Spleen (tissue), 11 donors: ENCODE data around the gene LPP. TPM values are rescaled to one million over a fixed set of nuclear protein-coding genes. Genes with fewer than 3 reads are reported as not detected.
A peak's percentile ranks its signal among the peaks of the same experiment; 100 is the strongest.

Experiments
- DNase-seq: peaks from one replicate; pipeline ENCODE4 v3.0.0-alpha.2; 2020
- H3K27ac ChIP-seq, 8 donors: fragments of 200-600 bp; sonication (generic) in 7 of 8; 1 replicate in 4 of 8; 2 replicates in 4 of 8; pipeline versions ENCODE4 v1.5.0 to v1.8.0; 2016 to 2021; ENCODE audit warnings: inconsistent platforms in 4 of 8, mild to moderate bottlenecking in 4 of 8, moderate library complexity in 1 of 8
- H3K27me3 ChIP-seq, 7 donors: fragments of 200-600 bp; sonication (generic) in 6 of 7; replicated peaks in 1 of 7; 1 replicate in 4 of 7; 2 replicates in 3 of 7; pipeline versions ENCODE4 v1.5.0 to v1.8.0; 2016 to 2021; ENCODE audit warnings: inconsistent platforms in 3 of 7, mild to moderate bottlenecking in 1 of 7
- H3K36me3 ChIP-seq, 6 donors: fragments of 200-600 bp; sonication (generic) in 5 of 6; 1 replicate in 4 of 6; 2 replicates in 2 of 6; pipeline versions ENCODE4 v1.5.0 to v1.8.0; 2016 to 2021; ENCODE audit warnings: inconsistent platforms in 2 of 6
- H3K4me1 ChIP-seq, 6 donors: fragments of 200-600 bp; sonication (generic) in 5 of 6; 1 replicate in 3 of 6; 2 replicates in 3 of 6; pipeline versions ENCODE4 v1.5.0 to v1.8.0; 2016 to 2021; ENCODE audit warnings: inconsistent platforms in 3 of 6
- H3K4me3 ChIP-seq, 8 donors: fragments of 200-600 bp; sonication (generic) in 7 of 8; 1 replicate in 4 of 8; 2 replicates in 4 of 8; pipeline versions ENCODE4 v1.5.0 to v1.8.0; 2016 to 2021; ENCODE audit warnings: inconsistent platforms in 4 of 8, mild to moderate bottlenecking in 4 of 8, moderate library complexity in 2 of 8
- H3K9me3 ChIP-seq, 8 donors: fragments of 200-600 bp; sonication (generic) in 7 of 8; 1 replicate in 4 of 8; 2 replicates in 4 of 8; pipeline versions ENCODE4 v1.5.0 to v1.8.0; 2016 to 2021; ENCODE audit warnings: inconsistent platforms in 4 of 8
- CTCF ChIP-seq, 11 experiments: fragments of 200-600 bp in 7 of 11; fragments of 450-650 bp in 4 of 11; sonication (generic) in 4 of 11; IDR thresholded peaks in 8 of 11; conservative IDR thresholded peaks in 3 of 11; 1 replicate in 7 of 11; 2 replicates in 4 of 11; pipeline versions ENCODE4 v1.4.0 to v1.8.0; 2016 to 2021; ENCODE audit warnings: antibody characterized with exemption in 11 of 11, inconsistent platforms in 4 of 11, mild to moderate bottlenecking in 1 of 11
- POLR2A ChIP-seq, 3 donors: fragments of 450-650 bp; IDR thresholded peaks; one replicate each; pipeline ENCODE4 v1.5.1; 2017; ENCODE audit warnings: antibody characterized with exemption in 3 of 3, mild to moderate bottlenecking in 1 of 3
- POLR2AphosphoS5 ChIP-seq, 3 donors: sonication (generic); formaldehyde crosslinking; IDR thresholded peaks; one replicate each; pipeline ENCODE4 v1.5.1; 2017; ENCODE audit warnings: antibody characterized with exemption in 3 of 3
- WGBS, 5 donors: extraction: QIAGEN DNeasy Blood & Tissue Kit in 3 of 5; methylation state at CpG; one replicate each; pipeline versions ENCODE4 v1.1.5 to v1.1.7; 2013 to 2018; 5-methylcytosine and 5-hydroxymethylcytosine counted together
- intact Hi-C: fragments of 100-400 bp; cut with DNase I; formaldehyde crosslinking; loops from one replicate; pipeline ENCODE4 v1.15.0; 2023; ENCODE audit warnings: low total_unique reads
- polyA plus RNA-seq, 3 donors: library from polyadenylated mRNA; stranded (reverse); fragments of 200-250 nt; gene quantifications; one replicate each; pipeline ENCODE4 v1.2.1, GENCODE V29; 2013
- total RNA-seq, 7 donors: library from RNA; depleted of rRNA in 3 of 7; stranded (reverse); fragments of >200 nt in 3 of 7; fragmentation: NEBNext Ultra II Directional in 4 of 7; extraction: Animal tissue kit (Norgen Biotek cat#: 25700) in 4 of 7; gene quantifications; one replicate each; pipeline versions ENCODE4 v1.1.0 to v1.2.1, GENCODE V29; 2016 to 2021
- donor health status: healthy with polysubstance abuse.
- donor health status: DM: no; HTN: no; CAD: no; lungs with moderate emphysema.
- donor health status: DM: no; HTN: no; CAD: no.
- donor health status: Bipolar disorder and iron deficiency.
- donor health status: healthy.
- donor health status: DM: no; HTN: no; CAD: no.
- donor health status: DM: yes; HTN: yes; CAD: no.

The LPP gene
- total and polyA plus RNA-seq, 10 donors = 2.4 to 270 (median 156) TPM

- Histone ChIP-seq H3K4me1 (peaks cover 0 to 20% (median 9%) of the 10 kb centered on the region in 6 donors), H3K27ac (no peak overlapping the region), H3K4me3 (no peak overlapping the region), H3K27me3 (no peaks in the 10 kb centered on the region), H3K36me3 (no peaks in the 10 kb centered on the region), H3K9me3 (no peaks in the 10 kb centered on the region)
- TF ChIP-seq POLR2A (IDR thresholded peaks at IDR 0.05) = no peak
- TF ChIP-seq CTCF (IDR thresholded peaks at IDR 0.05 in 8 of 11, conservative IDR thresholded peaks at IDR 0.05 in 3 of 11) = no peak
- TF ChIP-seq POLR2AphosphoS5 (IDR thresholded peaks at IDR 0.05) = no peak
- WGBS, 5 donors = 84 to 95% (median 90%) methylated on average over 2 of the region's 2 CpGs
- intact Hi-C loops = no loop called here
- no peak for DNase-seq
Measured at GRCh38 chr3:188667926-188668325, 514.0 kb downstream of the LPP start.

GRCh38 chr3:188670446-188670845 lies 516.5 kb downstream of the LPP start:
- H3K4me1 ChIP-seq = peaks cover 3 to 30% (median 12%) of the 10 kb centered on the region in 6 donors
- no peaks in the 10 kb centered on the region for H3K9me3 ChIP-seq
- no peak overlapping the region for H3K4me3 ChIP-seq
- no peaks in the 10 kb centered on the region for H3K27me3 ChIP-seq
- DNase-seq = no peak
- WGBS, 5 donors = 75 to 91% (median 86%) methylated on average over 5 of the region's 5 CpGs
- no peaks in the 10 kb centered on the region for H3K36me3 ChIP-seq
- H3K27ac ChIP-seq = no peak overlapping the region
- no peak for TF ChIP-seq POLR2A (IDR thresholded peaks at IDR 0.05)
- no peak for TF ChIP-seq CTCF (IDR thresholded peaks at IDR 0.05 in 8 of 11, conservative IDR thresholded peaks at IDR 0.05 in 3 of 11)
- TF ChIP-seq POLR2AphosphoS5 (IDR thresholded peaks at IDR 0.05) = no peak
- intact Hi-C loops = no loop called here

GRCh38 chr3:188671971-188672370 lies 518.0 kb downstream of the LPP start:
- H3K4me3 ChIP-seq = peak overlapping the region in 1 of 8 donors; percentile 15
- peaks cover 0 to 8% (median 0%) of the 10 kb centered on the region in 8 donors for H3K9me3 ChIP-seq
- H3K4me1 ChIP-seq = peaks cover 3 to 30% (median 12%) of the 10 kb centered on the region in 6 donors
- no peaks in the 10 kb centered on the region for H3K36me3 ChIP-seq
- WGBS, 5 donors = 30 to 48% (median 40%) methylated on average over 4 of the region's 4 CpGs
- TF ChIP-seq CTCF (IDR thresholded peaks at IDR 0.05 in 8 of 11, conservative IDR thresholded peaks at IDR 0.05 in 3 of 11) (no peak), POLR2AphosphoS5 (IDR thresholded peaks at IDR 0.05) (no peak), POLR2A (IDR thresholded peaks at IDR 0.05) (no peak)
- intact Hi-C loops = no loop called here
- peak overlapping the region in 1 of 8 donors; percentile 20 for H3K27ac ChIP-seq
- DNase-seq = no peak
- no peaks in the 10 kb centered on the region for H3K27me3 ChIP-seq

GRCh38 chr3:188672840-188673239 lies 518.9 kb downstream of the LPP start:
- peaks cover 3 to 30% (median 13%) of the 10 kb centered on the region in 6 donors for H3K4me1 ChIP-seq
- no peaks in the 10 kb centered on the region for H3K27me3 ChIP-seq
- no peak overlapping the region for H3K4me3 ChIP-seq
- peak overlapping the region in 1 of 8 donors; percentile 20 for H3K27ac ChIP-seq
- intact Hi-C loops = no loop called here
- WGBS, 5 donors = 87 to 94% (median 92%) methylated on average over 4 of the region's 4 CpGs
- no peak for DNase-seq
- H3K9me3 ChIP-seq = peaks cover 0 to 9% (median 0%) of the 10 kb centered on the region in 8 donors
- TF ChIP-seq POLR2A (IDR thresholded peaks at IDR 0.05) = no peak
- TF ChIP-seq CTCF (IDR thresholded peaks at IDR 0.05 in 8 of 11, conservative IDR thresholded peaks at IDR 0.05 in 3 of 11) = no peak
- TF ChIP-seq POLR2AphosphoS5 (IDR thresholded peaks at IDR 0.05) = no peak
- no peaks in the 10 kb centered on the region for H3K36me3 ChIP-seq
